ENCODE results near the gene ING1.

DNA sequence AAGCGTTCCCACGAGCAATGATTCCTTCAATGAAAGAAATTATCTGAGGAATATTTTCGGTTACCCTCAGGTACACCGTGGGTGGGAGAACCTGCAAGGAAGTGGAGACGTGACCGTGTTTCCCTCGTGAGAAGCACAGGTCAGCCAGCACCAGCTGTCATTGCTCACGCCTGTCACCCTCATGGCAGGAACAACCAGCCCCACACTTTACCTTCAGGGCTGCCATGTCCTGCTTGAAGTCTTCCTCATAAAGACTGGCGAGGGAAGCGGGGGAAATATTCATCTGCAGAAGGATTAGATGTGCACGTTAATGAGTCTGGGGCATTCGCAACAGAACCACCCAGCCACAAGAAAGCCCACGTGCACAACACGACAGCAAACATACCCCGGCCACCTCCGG lies 25.8 kb upstream of the ING1 start:
- no peak for TF ChIP-seq POLR2A (IDR thresholded peaks at IDR 0.05; ENCODE audit: low read length)
- TF ChIP-seq GATA1 (IDR thresholded peaks at IDR 0.05; ENCODE audit: low read depth, low read length), result no peak

All from erythroblast (primary cell).